ENCODE data around the gene DGKI.

GRCh38 chr7:137342265-137342664 lies 504.5 kb downstream of the DGKI start:
- TF ChIP-seq SUZ12 (IDR thresholded peaks at IDR 0.05) (no peak), CTBP1 (IDR thresholded peaks at IDR 0.05; ENCODE audit: borderline replicate concordance) (no peak), TARDBP (IDR thresholded peaks at IDR 0.05) (no peak)
